Measurements from ENCODE around the gene CACNA1S.

The CACNA1S gene

GRCh38 chr1:201072149-201072548 is 40.1 kb downstream of the CACNA1S start:
- Histone ChIP-seq H3K27ac (ENCODE audit: low read length) (no peak overlapping the region), H3K9ac (ENCODE audit: low read length) (no peak overlapping the region), H3K4me3 (ENCODE audit: low read length) (no peak overlapping the region), H3K27me3 (ENCODE audit: low read depth, low read length) (peaks cover 39% of the 10 kb centered on the region), H3K9me3 (ENCODE audit: insufficient read depth, low read length) (no peaks in the 10 kb centered on the region), H2AFZ (ENCODE audit: low read depth, low read length) (no peak overlapping the region), H3K4me2 (ENCODE audit: low read length) (no peak overlapping the region), H3K79me2 (ENCODE audit: low read length) (no peaks in the 10 kb centered on the region), H4K20me1 (ENCODE audit: insufficient read depth, low read length) (no peaks in the 10 kb centered on the region), H3K4me1 (ENCODE audit: low read length) (peaks cover 9% of the 10 kb centered on the region), H3K36me3 (replicated peaks; ENCODE audit: low read depth, low read length) (no peaks in the 10 kb centered on the region)
- no peak for TF ChIP-seq EZH2phosphoT487 (IDR thresholded peaks at IDR 0.05; ENCODE audit: low read depth)
- no peak for TF ChIP-seq CTCF (IDR thresholded peaks at IDR 0.05; ENCODE audit: low read depth, low read length)

GRCh38 chr1:201069636-201070035 is 42.6 kb downstream of the CACNA1S start:
- Histone ChIP-seq H3K4me3 (ENCODE audit: low read length) (no peak overlapping the region), H3K27ac (ENCODE audit: low read length) (no peak overlapping the region), H4K20me1 (ENCODE audit: insufficient read depth, low read length) (no peaks in the 10 kb centered on the region), H2AFZ (ENCODE audit: low read depth, low read length) (no peak overlapping the region), H3K79me2 (ENCODE audit: low read length) (no peaks in the 10 kb centered on the region), H3K9ac (ENCODE audit: low read length) (no peak overlapping the region), H3K27me3 (ENCODE audit: low read depth, low read length) (peaks cover 51% of the 10 kb centered on the region), H3K9me3 (ENCODE audit: insufficient read depth, low read length) (no peaks in the 10 kb centered on the region), H3K36me3 (replicated peaks; ENCODE audit: low read depth, low read length) (no peaks in the 10 kb centered on the region), H3K4me1 (ENCODE audit: low read length) (peaks cover 11% of the 10 kb centered on the region), H3K4me2 (ENCODE audit: low read length) (no peak overlapping the region)
- TF ChIP-seq CTCF (IDR thresholded peaks at IDR 0.05; ENCODE audit: low read depth, low read length) (no peak), EZH2phosphoT487 (IDR thresholded peaks at IDR 0.05; ENCODE audit: low read depth) (no peak)

GRCh38 chr1:201068976-201069375 is 43.2 kb downstream of the CACNA1S start:
- no peaks in the 10 kb centered on the region for H3K9me3 ChIP-seq (ENCODE audit: insufficient read depth, low read length)
- H3K9ac ChIP-seq (ENCODE audit: low read length) = no peak overlapping the region
- H3K4me2 ChIP-seq (ENCODE audit: low read length) = no peak overlapping the region
- TF ChIP-seq CTCF (IDR thresholded peaks at IDR 0.05; ENCODE audit: low read depth, low read length) (no peak), EZH2phosphoT487 (IDR thresholded peaks at IDR 0.05; ENCODE audit: low read depth) (no peak)
- H3K4me3 ChIP-seq (ENCODE audit: low read length) = no peak overlapping the region
- H3K27me3 ChIP-seq (ENCODE audit: low read depth, low read length) = peaks cover 53% of the 10 kb centered on the region
- H4K20me1 ChIP-seq (ENCODE audit: insufficient read depth, low read length) = no peaks in the 10 kb centered on the region
- H2AFZ ChIP-seq (ENCODE audit: low read depth, low read length) = no peak overlapping the region
- no peak overlapping the region for H3K27ac ChIP-seq (ENCODE audit: low read length)
- no peaks in the 10 kb centered on the region for H3K79me2 ChIP-seq (ENCODE audit: low read length)
- peaks cover 11% of the 10 kb centered on the region for H3K4me1 ChIP-seq (ENCODE audit: low read length)
- H3K36me3 ChIP-seq (replicated peaks; ENCODE audit: low read depth, low read length) = no peaks in the 10 kb centered on the region

GRCh38 chr1:201066986-201067385 is 45.2 kb downstream of the CACNA1S start:
- H3K4me2 ChIP-seq (ENCODE audit: low read length) = no peak overlapping the region
- no peak overlapping the region for H2AFZ ChIP-seq (ENCODE audit: low read depth, low read length)
- H3K79me2 ChIP-seq (ENCODE audit: low read length) = no peaks in the 10 kb centered on the region
- no peak for TF ChIP-seq CTCF (IDR thresholded peaks at IDR 0.05; ENCODE audit: low read depth, low read length)
- TF ChIP-seq EZH2phosphoT487 (IDR thresholded peaks at IDR 0.05; ENCODE audit: low read depth) = no peak
- H3K9me3 ChIP-seq (ENCODE audit: insufficient read depth, low read length) = no peaks in the 10 kb centered on the region
- H3K4me3 ChIP-seq (ENCODE audit: low read length) = no peak overlapping the region
- no peaks in the 10 kb centered on the region for H3K36me3 ChIP-seq (replicated peaks; ENCODE audit: low read depth, low read length)
- H3K27ac ChIP-seq (ENCODE audit: low read length) = no peak overlapping the region
- no peak overlapping the region for H3K9ac ChIP-seq (ENCODE audit: low read length)
- peaks cover 51% of the 10 kb centered on the region for H3K27me3 ChIP-seq (ENCODE audit: low read depth, low read length)
- H4K20me1 ChIP-seq (ENCODE audit: insufficient read depth, low read length) = no peaks in the 10 kb centered on the region
- H3K4me1 ChIP-seq (ENCODE audit: low read length) = peaks cover 11% of the 10 kb centered on the region
